Smooth muscle cell (in vitro differentiated cells): Measurements from ENCODE around the gene CAMK2D. TPM values are rescaled to one million over a fixed set of nuclear protein-coding genes. Genes with fewer than 3 reads are reported as not detected.

ENCODE experiments used
- DNase-seq: peaks from one replicate; lab custom pipeline; 2025; ENCODE audit not compliant: unreplicated experiment; lab: John Stamatoyannopoulos, UW
- H2AFZ ChIP-seq: fragments of 200-600 bp; sonication (generic); 2 replicates; pipeline ENCODE4 v1.6.0; 2016; ENCODE audit warnings: antibody characterized with exemption, low read depth, mild to moderate bottlenecking
- H3F3A ChIP-seq: fragments of 200-600 bp; sonication (generic); 2 replicates; pipeline ENCODE4 v1.6.0; 2017; ENCODE audit warnings: antibody characterized with exemption, low read depth
- H3K27ac ChIP-seq: fragments of 200-600 bp; sonication (generic); 2 replicates; pipeline ENCODE4 v1.5.1; 2016; ENCODE audit warnings: low read depth, mild to moderate bottlenecking
- H3K27me3 ChIP-seq: fragments of 200-600 bp; sonication (generic); 2 replicates; pipeline ENCODE4 v1.6.1; 2016; ENCODE audit warnings: low read depth, mild to moderate bottlenecking
- H3K36me3 ChIP-seq: fragments of 200-600 bp; sonication (generic); 2 replicates; pipeline ENCODE4 v1.5.1; 2016; ENCODE audit warnings: low read depth
- H3K4me1 ChIP-seq: fragments of 200-600 bp; sonication (generic); 2 replicates; pipeline ENCODE4 v1.5.1; 2016; ENCODE audit warnings: low read depth
- H3K4me2 ChIP-seq: fragments of 200-600 bp; sonication (generic); 2 replicates; pipeline ENCODE4 v1.6.0; 2016; ENCODE audit warnings: mild to moderate bottlenecking
- H3K4me3 ChIP-seq: fragments of 200-600 bp; sonication (generic); 2 replicates; pipeline ENCODE4 v1.5.1; 2016; ENCODE audit warnings: mild to moderate bottlenecking
- H3K79me2 ChIP-seq: fragments of 200-600 bp; sonication (generic); 2 replicates; pipeline ENCODE4 v1.6.0; 2016; ENCODE audit warnings: low read depth, mild to moderate bottlenecking
- H3K9ac ChIP-seq: fragments of 200-600 bp; sonication (generic); 2 replicates; pipeline ENCODE4 v1.6.0; 2016; ENCODE audit warnings: low read depth
- H3K9me3 ChIP-seq: fragments of 200-600 bp; sonication (generic); replicated peaks from 2 replicates; pipeline ENCODE4 v1.5.1; 2016; ENCODE audit warnings: low read depth
- H4K20me1 ChIP-seq: fragments of 200-600 bp; sonication (generic); 2 replicates; pipeline ENCODE4 v1.6.0; 2016; ENCODE audit warnings: low read depth
- WGBS: methylation state at CpG from one replicate; pipeline ENCODE4 v1.1.7; 2016; ENCODE audit warnings: low lambda C conversion rate; 5-methylcytosine and 5-hydroxymethylcytosine counted together
- polyA plus RNA-seq: library from polyadenylated mRNA; unstranded; fragments of >200 nt; fragmentation: Nextera tagmentation; extraction: Ambion mirVana; gene quantifications from 2 replicates; pipeline ENCODE4 v1.2.1, GENCODE V29; 2016
- total RNA-seq: library from RNA; depleted of rRNA; stranded (reverse); fragments of >200 nt; gene quantifications from 2 replicates; pipeline ENCODE4 v1.2.3, GENCODE V29; 2014
- TF ChIP-seq, protein P1 (sequence below): fragments of 200-600 bp; sonication (generic); IDR thresholded peaks from 2 replicates; pipeline ENCODE4 v1.5.1; 2017; ENCODE audit warnings: borderline replicate concordance, mild to moderate bottlenecking, antibody characterized with exemption; ENCODE audit not compliant: insufficient read depth, poor library complexity, severe bottlenecking

The CAMK2D gene
- total RNA-seq (36.0 and 45.3 TPM in 2 replicates), polyA plus RNA-seq (14.2 and 17.2 TPM in 2 replicates)

DNA sequence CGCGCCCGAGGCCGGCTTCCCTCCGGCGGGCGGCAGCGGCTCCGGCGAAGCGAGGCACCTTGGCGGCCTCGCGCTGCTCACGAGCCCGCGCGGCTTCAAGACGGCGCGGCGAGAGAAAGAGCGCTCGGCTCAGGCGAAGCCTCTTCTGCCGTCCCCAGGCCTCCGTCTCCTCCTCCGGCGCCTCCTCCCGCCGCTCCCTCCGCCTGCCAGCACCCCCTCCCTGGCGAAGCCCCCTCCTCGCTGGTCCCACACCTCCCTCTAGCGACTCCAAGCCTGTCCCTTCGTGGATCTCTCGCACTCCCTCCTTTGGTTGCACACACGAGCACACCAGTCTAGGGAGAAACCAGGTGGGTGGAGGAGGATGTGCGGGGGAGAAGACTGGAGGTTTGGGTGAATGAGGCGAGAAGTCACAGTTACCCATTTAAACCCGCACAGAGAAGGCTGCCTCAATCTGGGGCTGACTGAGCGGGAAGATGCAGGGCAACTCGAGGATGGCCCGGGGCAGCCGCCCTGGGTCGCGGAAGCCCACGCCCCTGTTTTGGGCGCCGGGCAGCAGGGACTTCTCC lies at the start of gene CAMK2D:
CAMK2D (minus strand) TSS at position 119 of the 566 bp plus-strand sequence. CDS start 670 bp downstream, outside the sequence.
- Histone ChIP-seq H2AFZ (peak within 1 kb of the TSS; percentile 92), H3K4me1 (peaks cover 26% of the 10 kb centered on the region), H3F3A (peaks cover 13% of the 10 kb centered on the region), H3K27me3 (no peaks in the 10 kb centered on the region), H3K79me2 (peaks cover 37% of the 10 kb centered on the region), H3K4me2 (peak within 1 kb of the TSS; percentile 90), H3K27ac (peak within 1 kb of the TSS; percentile 97), H3K4me3 (peak within 1 kb of the TSS; percentile 91), H3K9ac (peak within 1 kb of the TSS; percentile 91), H3K9me3 (no peaks in the 10 kb centered on the region), H4K20me1 (no peaks in the 10 kb centered on the region), H3K36me3 (no peaks in the 10 kb centered on the region)
- TF ChIP-seq, protein P1, sequence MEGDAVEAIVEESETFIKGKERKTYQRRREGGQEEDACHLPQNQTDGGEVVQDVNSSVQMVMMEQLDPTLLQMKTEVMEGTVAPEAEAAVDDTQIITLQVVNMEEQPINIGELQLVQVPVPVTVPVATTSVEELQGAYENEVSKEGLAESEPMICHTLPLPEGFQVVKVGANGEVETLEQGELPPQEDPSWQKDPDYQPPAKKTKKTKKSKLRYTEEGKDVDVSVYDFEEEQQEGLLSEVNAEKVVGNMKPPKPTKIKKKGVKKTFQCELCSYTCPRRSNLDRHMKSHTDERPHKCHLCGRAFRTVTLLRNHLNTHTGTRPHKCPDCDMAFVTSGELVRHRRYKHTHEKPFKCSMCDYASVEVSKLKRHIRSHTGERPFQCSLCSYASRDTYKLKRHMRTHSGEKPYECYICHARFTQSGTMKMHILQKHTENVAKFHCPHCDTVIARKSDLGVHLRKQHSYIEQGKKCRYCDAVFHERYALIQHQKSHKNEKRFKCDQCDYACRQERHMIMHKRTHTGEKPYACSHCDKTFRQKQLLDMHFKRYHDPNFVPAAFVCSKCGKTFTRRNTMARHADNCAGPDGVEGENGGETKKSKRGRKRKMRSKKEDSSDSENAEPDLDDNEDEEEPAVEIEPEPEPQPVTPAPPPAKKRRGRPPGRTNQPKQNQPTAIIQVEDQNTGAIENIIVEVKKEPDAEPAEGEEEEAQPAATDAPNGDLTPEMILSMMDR = peak; percentile 29
- WGBS = 1% methylated on average over 40 of the region's 50 CpGs
- DNase-seq = peak; percentile 73

DNA sequence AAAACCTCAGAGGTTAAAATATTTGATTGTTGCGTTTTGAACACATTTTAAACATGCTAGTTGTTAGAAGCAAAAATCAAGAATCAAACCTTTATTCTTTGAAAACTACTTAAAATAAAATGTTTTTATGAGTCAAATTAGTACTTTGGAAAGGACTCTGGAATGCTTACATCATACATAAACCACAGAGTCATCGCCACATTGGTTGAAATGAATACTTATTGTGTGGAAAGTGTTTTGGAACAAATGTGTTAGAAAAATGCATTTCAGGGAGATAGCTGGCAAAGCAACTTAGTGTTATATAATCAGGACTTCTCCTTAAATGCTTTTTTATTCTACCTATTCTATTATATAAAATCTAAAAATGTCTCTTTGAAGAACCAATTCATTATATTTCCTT lies 49.4 kb upstream of the CAMK2D start:
- 68% methylated on average over 2 of the region's 2 CpGs for WGBS
- Histone ChIP-seq H3K9ac (no peak overlapping the region), H3K9me3 (no peaks in the 10 kb centered on the region), H3K36me3 (no peaks in the 10 kb centered on the region), H2AFZ (no peak overlapping the region), H3K79me2 (no peaks in the 10 kb centered on the region), H3F3A (no peaks in the 10 kb centered on the region), H3K27me3 (no peaks in the 10 kb centered on the region), H3K4me1 (no peaks in the 10 kb centered on the region), H3K4me2 (peak overlapping the region; percentile 22), H3K4me3 (no peak overlapping the region), H3K27ac (no peak overlapping the region), H4K20me1 (no peaks in the 10 kb centered on the region)
- no peak for DNase-seq
- TF ChIP-seq, protein P1 = no peak

DNA sequence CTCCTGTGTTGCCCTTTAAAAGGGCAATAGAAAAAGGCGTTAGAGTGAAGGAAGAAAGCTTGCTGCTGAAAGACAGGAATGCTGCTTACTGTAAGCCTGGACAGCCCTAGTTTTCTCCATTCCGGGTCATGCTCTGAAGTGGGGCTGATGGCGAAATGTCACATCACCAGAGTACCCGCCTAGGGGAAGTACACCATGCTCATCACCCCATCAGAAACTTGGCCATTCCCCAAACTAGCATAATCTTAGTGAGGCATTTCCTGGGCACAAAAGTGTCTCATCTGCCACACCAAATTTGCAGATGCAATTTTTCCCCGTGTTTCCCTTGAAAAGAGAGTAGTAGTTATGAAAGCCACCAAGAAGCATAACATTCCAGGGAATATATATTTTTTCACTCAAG lies 47.8 kb upstream of the CAMK2D start:
- no peaks in the 10 kb centered on the region for H3K4me1 ChIP-seq
- H3K9ac ChIP-seq = no peak overlapping the region
- WGBS = 87% methylated on average over 5 of the region's 5 CpGs
- no peak overlapping the region for H2AFZ ChIP-seq
- H3K36me3 ChIP-seq = no peaks in the 10 kb centered on the region
- H4K20me1 ChIP-seq = no peaks in the 10 kb centered on the region
- no peak overlapping the region for H3K4me2 ChIP-seq
- H3K27me3 ChIP-seq = no peaks in the 10 kb centered on the region
- DNase-seq = no peak
- no peaks in the 10 kb centered on the region for H3K79me2 ChIP-seq
- TF ChIP-seq, protein P1 = no peak
- no peaks in the 10 kb centered on the region for H3K9me3 ChIP-seq
- H3F3A ChIP-seq = no peaks in the 10 kb centered on the region
- no peak overlapping the region for H3K4me3 ChIP-seq
- H3K27ac ChIP-seq = no peak overlapping the region

DNA sequence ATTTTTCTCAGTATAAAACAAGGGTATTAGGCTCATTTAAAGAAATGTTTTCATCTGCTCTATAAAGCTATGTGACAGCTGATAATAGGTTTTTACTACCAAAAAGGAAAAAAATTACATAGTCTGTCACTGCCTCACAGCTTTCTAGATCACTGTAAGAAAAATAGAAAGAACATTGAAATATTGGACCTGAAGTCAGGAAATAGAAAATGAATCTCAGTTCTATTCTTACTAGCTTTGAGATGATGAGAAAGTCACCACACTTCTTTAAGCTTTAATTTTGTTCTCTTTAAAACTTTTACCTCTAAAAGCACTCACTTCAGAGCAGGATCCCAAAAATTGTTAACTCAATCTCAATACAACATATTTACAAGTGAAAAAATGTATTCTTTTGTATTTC lies 45.3 kb upstream of the CAMK2D start:
- no peak overlapping the region for H3K4me3 ChIP-seq
- no peaks in the 10 kb centered on the region for H3K79me2 ChIP-seq
- H3F3A ChIP-seq = no peaks in the 10 kb centered on the region
- H4K20me1 ChIP-seq = no peaks in the 10 kb centered on the region
- H3K36me3 ChIP-seq = no peaks in the 10 kb centered on the region
- H2AFZ ChIP-seq = no peak overlapping the region
- no peak overlapping the region for H3K9ac ChIP-seq
- TF ChIP-seq, protein P1 = no peak
- H3K4me2 ChIP-seq = no peak overlapping the region
- H3K27ac ChIP-seq = no peak overlapping the region
- H3K4me1 ChIP-seq = no peaks in the 10 kb centered on the region
- no peaks in the 10 kb centered on the region for H3K27me3 ChIP-seq
- DNase-seq = no peak
- H3K9me3 ChIP-seq = no peaks in the 10 kb centered on the region
